Omental fat pad (tissue), 4 donors: ENCODE data around the gene MNAT1. TPM values are rescaled to one million over a fixed set of nuclear protein-coding genes. Genes with fewer than 3 reads are reported as not detected.

Experiments used
- ATAC-seq: fragments of 150-250 bp; one replicate; pipeline ENCODE4 v1.9.1; 2016; ENCODE audit warnings: mild to moderate bottlenecking, moderate library complexity; ENCODE audit not compliant: low FRiP score
- DNase-seq: peaks from one replicate; pipeline ENCODE4 v3.0.0-alpha.2; 2019; ENCODE audit warnings: low spot score
- CTCF ChIP-seq, 3 donors: fragments of 450-650 bp; IDR thresholded peaks; one replicate each; pipeline ENCODE4 v1.5.1; 2016 to 2017; ENCODE audit warnings: antibody characterized with exemption in 3 of 3, mild to moderate bottlenecking in 3 of 3, moderate library complexity in 2 of 3
- total RNA-seq, 4 donors: library from RNA; depleted of rRNA; stranded (reverse); fragments of >200 nt; gene quantifications; one replicate each; pipeline ENCODE4 v1.1.0, GENCODE V29; 2016

MNAT1 gene
- total RNA-seq, 4 donors from 2014 or later, result 20.4 to 35.4 (median 31.3) TPM

- no peak for ATAC-seq
- TF ChIP-seq CTCF (IDR thresholded peaks at IDR 0.05), result no peak
These were observed 199.5 kb downstream of the MNAT1 start for GRCh38 chr14:60933920-60934655.

GRCh38 chr14:60935319-60935718 is 200.8 kb downstream of the MNAT1 start:
- ATAC-seq (no peak), DNase-seq (no peak)
- no peak for TF ChIP-seq CTCF (IDR thresholded peaks at IDR 0.05)

More at GRCh38 chr14:60933920-60934655, 199.5 kb downstream of the MNAT1 start:
- DNase-seq, result no peak

GRCh38 chr14:60943637-60944032 is 209.1 kb downstream of the MNAT1 start:
- DNase-seq (no peak), ATAC-seq (no peak)
- TF ChIP-seq CTCF (IDR thresholded peaks at IDR 0.05), result no peak

GRCh38 chr14:60944204-60944603 is 209.6 kb downstream of the MNAT1 start:
- ATAC-seq (no peak), DNase-seq (no peak)
- no peak for TF ChIP-seq CTCF (IDR thresholded peaks at IDR 0.05)

- DNase-seq (no peak), ATAC-seq (no peak)
- TF ChIP-seq CTCF (IDR thresholded peaks at IDR 0.05), result no peak
These were observed 211.4 kb downstream of the MNAT1 start for GRCh38 chr14:60945984-60946383.

GRCh38 chr14:60946773-60947172 is 212.2 kb downstream of the MNAT1 start:
- no peak for DNase-seq
- no peak for ATAC-seq
- TF ChIP-seq CTCF (IDR thresholded peaks at IDR 0.05), result no peak

- no peak for ATAC-seq
- TF ChIP-seq CTCF (IDR thresholded peaks at IDR 0.05), result no peak
These were observed 217.3 kb downstream of the MNAT1 start for GRCh38 chr14:60951776-60952435.

More at GRCh38 chr14:60951776-60952435, 217.3 kb downstream of the MNAT1 start:
- no peak for DNase-seq
